Measurements from ENCODE around the gene ERGIC1. TPM values are rescaled to one million over a fixed set of nuclear protein-coding genes. Genes with fewer than 3 reads are reported as not detected.

Gene ERGIC1
- total and polyA plus RNA-seq, 10 of the 15 experiments (the other 5 are each of a cell fraction or from before 2014, with no cell fraction given), result 8.8 to 104 (median 76.3) TPM

DNA sequence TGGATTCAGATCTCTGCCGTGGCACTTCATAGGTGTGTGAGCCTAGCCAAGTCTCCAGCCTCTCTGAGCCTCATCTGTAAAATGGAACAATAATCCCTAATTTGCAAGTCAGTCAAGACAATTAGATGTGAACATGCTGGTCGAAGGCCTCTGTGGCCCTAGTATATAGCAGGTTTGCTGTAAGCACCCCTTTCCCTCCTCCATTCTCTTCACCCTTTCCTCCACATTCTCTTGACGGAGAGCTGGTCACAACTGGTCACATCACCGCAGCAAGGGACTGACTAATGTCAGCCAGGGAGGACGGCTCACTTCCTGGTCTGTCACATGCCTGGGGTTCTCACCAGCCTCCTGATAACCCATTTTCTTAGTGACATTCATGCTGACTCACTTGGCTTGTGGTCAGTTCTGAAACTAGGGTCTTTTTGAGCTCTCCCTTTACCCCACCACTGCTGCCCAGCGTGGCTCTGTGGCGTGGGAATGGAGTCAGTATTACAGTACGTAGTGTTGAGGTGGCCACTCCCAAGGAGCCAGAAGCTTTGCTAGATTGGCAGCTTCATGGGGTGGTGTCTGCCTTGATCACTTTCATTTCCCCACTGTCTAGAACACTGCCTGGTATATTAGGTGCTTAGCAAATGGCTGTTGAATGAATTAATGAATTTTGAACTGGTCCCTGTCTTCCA lies 47.8 kb downstream of the ERGIC1 start (continued):
- TF ChIP-seq, protein P1, sequence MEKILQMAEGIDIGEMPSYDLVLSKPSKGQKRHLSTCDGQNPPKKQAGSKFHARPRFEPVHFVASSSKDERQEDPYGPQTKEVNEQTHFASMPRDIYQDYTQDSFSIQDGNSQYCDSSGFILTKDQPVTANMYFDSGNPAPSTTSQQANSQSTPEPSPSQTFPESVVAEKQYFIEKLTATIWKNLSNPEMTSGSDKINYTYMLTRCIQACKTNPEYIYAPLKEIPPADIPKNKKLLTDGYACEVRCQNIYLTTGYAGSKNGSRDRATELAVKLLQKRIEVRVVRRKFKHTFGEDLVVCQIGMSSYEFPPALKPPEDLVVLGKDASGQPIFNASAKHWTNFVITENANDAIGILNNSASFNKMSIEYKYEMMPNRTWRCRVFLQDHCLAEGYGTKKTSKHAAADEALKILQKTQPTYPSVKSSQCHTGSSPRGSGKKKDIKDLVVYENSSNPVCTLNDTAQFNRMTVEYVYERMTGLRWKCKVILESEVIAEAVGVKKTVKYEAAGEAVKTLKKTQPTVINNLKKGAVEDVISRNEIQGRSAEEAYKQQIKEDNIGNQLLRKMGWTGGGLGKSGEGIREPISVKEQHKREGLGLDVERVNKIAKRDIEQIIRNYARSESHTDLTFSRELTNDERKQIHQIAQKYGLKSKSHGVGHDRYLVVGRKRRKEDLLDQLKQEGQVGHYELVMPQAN (conservative IDR thresholded peaks at IDR 0.05), result no peak
- TF ChIP-seq, protein P2, sequence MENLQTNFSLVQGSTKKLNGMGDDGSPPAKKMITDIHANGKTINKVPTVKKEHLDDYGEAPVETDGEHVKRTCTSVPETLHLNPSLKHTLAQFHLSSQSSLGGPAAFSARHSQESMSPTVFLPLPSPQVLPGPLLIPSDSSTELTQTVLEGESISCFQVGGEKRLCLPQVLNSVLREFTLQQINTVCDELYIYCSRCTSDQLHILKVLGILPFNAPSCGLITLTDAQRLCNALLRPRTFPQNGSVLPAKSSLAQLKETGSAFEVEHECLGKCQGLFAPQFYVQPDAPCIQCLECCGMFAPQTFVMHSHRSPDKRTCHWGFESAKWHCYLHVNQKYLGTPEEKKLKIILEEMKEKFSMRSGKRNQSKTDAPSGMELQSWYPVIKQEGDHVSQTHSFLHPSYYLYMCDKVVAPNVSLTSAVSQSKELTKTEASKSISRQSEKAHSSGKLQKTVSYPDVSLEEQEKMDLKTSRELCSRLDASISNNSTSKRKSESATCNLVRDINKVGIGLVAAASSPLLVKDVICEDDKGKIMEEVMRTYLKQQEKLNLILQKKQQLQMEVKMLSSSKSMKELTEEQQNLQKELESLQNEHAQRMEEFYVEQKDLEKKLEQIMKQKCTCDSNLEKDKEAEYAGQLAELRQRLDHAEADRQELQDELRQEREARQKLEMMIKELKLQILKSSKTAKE (IDR thresholded peaks at IDR 0.05; ENCODE audit: low read depth, poor library complexity, severe bottlenecking), result peak; percentile 65
- TF ChIP-seq MYB (IDR thresholded peaks at IDR 0.05; ENCODE audit: borderline replicate concordance, low read depth, low read length) (no peak), NFIC (IDR thresholded peaks at IDR 0.05; ENCODE audit: low read depth, low read length) (peak; percentile 48; the same call in 1 of the 2 replicates), IKZF2 (IDR thresholded peaks at IDR 0.05) (peak; percentile 40 to 63), NFYA (IDR thresholded peaks at IDR 0.05; ENCODE audit: borderline replicate concordance, low read depth, low read length) (no peak), RFX5 (IDR thresholded peaks at IDR 0.05; ENCODE audit: low read depth, low read length) (no peak), EGR1 (IDR thresholded peaks at IDR 0.05; ENCODE audit: borderline replicate concordance in 1 of 2, low read depth in 2 of 2, low read length in 2 of 2) (no peak), SIN3A (IDR thresholded peaks at IDR 0.05; ENCODE audit: low read depth, low read length) (no peak), GABPA (IDR thresholded peaks at IDR 0.05; ENCODE audit: low read depth) (no peak), MEF2A (IDR thresholded peaks at IDR 0.05; ENCODE audit: insufficient read depth, low read depth, low read length) (no peak)
- TF ChIP-seq, protein P3, sequence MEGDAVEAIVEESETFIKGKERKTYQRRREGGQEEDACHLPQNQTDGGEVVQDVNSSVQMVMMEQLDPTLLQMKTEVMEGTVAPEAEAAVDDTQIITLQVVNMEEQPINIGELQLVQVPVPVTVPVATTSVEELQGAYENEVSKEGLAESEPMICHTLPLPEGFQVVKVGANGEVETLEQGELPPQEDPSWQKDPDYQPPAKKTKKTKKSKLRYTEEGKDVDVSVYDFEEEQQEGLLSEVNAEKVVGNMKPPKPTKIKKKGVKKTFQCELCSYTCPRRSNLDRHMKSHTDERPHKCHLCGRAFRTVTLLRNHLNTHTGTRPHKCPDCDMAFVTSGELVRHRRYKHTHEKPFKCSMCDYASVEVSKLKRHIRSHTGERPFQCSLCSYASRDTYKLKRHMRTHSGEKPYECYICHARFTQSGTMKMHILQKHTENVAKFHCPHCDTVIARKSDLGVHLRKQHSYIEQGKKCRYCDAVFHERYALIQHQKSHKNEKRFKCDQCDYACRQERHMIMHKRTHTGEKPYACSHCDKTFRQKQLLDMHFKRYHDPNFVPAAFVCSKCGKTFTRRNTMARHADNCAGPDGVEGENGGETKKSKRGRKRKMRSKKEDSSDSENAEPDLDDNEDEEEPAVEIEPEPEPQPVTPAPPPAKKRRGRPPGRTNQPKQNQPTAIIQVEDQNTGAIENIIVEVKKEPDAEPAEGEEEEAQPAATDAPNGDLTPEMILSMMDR (IDR thresholded peaks at IDR 0.05 in 2 of 3, conservative IDR thresholded peaks at IDR 0.05 in 1 of 3; ENCODE audit: control insufficient read depth in 2 of 3, extremely low read depth in 1 of 3, insufficient read depth in 1 of 3, low read depth in 3 of 3, low read length in 3 of 3), result no peak
- TF ChIP-seq, protein P4, sequence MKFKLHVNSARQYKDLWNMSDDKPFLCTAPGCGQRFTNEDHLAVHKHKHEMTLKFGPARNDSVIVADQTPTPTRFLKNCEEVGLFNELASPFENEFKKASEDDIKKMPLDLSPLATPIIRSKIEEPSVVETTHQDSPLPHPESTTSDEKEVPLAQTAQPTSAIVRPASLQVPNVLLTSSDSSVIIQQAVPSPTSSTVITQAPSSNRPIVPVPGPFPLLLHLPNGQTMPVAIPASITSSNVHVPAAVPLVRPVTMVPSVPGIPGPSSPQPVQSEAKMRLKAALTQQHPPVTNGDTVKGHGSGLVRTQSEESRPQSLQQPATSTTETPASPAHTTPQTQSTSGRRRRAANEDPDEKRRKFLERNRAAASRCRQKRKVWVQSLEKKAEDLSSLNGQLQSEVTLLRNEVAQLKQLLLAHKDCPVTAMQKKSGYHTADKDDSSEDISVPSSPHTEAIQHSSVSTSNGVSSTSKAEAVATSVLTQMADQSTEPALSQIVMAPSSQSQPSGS (IDR thresholded peaks at IDR 0.05; ENCODE audit: low read length), result peak; percentile 50; the same call in 1 of the 2 replicates
- TF ChIP-seq, protein P5, sequence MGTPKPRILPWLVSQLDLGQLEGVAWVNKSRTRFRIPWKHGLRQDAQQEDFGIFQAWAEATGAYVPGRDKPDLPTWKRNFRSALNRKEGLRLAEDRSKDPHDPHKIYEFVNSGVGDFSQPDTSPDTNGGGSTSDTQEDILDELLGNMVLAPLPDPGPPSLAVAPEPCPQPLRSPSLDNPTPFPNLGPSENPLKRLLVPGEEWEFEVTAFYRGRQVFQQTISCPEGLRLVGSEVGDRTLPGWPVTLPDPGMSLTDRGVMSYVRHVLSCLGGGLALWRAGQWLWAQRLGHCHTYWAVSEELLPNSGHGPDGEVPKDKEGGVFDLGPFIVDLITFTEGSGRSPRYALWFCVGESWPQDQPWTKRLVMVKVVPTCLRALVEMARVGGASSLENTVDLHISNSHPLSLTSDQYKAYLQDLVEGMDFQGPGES (IDR thresholded peaks at IDR 0.05), result no peak
- TF ChIP-seq, protein P6, sequence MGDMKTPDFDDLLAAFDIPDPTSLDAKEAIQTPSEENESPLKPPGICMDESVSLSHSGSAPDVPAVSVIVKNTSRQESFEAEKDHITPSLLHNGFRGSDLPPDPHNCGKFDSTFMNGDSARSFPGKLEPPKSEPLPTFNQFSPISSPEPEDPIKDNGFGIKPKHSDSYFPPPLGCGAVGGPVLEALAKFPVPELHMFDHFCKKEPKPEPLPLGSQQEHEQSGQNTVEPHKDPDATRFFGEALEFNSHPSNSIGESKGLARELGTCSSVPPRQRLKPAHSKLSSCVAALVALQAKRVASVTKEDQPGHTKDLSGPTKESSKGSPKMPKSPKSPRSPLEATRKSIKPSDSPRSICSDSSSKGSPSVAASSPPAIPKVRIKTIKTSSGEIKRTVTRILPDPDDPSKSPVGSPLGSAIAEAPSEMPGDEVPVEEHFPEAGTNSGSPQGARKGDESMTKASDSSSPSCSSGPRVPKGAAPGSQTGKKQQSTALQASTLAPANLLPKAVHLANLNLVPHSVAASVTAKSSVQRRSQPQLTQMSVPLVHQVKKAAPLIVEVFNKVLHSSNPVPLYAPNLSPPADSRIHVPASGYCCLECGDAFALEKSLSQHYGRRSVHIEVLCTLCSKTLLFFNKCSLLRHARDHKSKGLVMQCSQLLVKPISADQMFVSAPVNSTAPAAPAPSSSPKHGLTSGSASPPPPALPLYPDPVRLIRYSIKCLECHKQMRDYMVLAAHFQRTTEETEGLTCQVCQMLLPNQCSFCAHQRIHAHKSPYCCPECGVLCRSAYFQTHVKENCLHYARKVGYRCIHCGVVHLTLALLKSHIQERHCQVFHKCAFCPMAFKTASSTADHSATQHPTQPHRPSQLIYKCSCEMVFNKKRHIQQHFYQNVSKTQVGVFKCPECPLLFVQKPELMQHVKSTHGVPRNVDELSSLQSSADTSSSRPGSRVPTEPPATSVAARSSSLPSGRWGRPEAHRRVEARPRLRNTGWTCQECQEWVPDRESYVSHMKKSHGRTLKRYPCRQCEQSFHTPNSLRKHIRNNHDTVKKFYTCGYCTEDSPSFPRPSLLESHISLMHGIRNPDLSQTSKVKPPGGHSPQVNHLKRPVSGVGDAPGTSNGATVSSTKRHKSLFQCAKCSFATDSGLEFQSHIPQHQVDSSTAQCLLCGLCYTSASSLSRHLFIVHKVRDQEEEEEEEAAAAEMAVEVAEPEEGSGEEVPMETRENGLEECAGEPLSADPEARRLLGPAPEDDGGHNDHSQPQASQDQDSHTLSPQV (IDR thresholded peaks at IDR 0.05), result 0 out of 2 replicates have a peak, but pooled peaks have one; percentile 30
